ENCODE results near the gene GSTA4. TPM values are rescaled to one million over a fixed set of nuclear protein-coding genes. Genes with fewer than 3 reads are reported as not detected.

Gene GSTA4
- total and polyA plus RNA-seq, 10 donors = 8.5 to 23.3 (median 15.0) TPM

DNA sequence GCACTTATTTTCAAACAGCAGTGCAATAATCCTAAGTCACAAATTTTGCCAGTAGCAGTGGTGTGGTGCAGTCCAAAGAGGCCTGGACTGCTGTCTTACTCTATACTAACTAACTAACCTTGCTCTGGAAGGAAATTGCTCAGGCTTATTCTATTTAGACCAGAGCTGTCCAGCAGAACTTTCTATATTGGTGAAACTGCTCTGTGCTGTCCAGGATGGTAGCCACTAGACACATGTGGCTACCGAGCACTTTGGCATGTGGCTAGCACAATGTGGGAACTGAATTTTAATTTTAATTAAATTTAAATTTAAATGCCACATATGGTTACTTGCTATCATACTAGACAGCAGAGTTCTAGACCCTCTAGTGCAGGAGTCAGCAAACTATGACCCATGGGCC lies 43.1 kb upstream of the GSTA4 start:
- WGBS, 5 donors = 43 to 97% (median 54%) methylated on average over 1 of the region's 1 CpG
- DNase-seq = no peak
- no peak overlapping the region for H3K27ac ChIP-seq
- no peak overlapping the region for H3K4me3 ChIP-seq
- no peaks in the 10 kb centered on the region for H3K27me3 ChIP-seq (replicated peaks in 1 of 7)
- intact Hi-C loops (cut with DNase I; ENCODE audit: low total_unique reads) = no loop called here
- H3K9me3 ChIP-seq = no peaks in the 10 kb centered on the region
- H3K4me1 ChIP-seq = peaks cover 0 to 5% (median 0%) of the 10 kb centered on the region in 6 donors
- H3K36me3 ChIP-seq = peaks cover 0 to 85% (median 36%) of the 10 kb centered on the region in 6 donors
- TF ChIP-seq POLR2AphosphoS5 (IDR thresholded peaks at IDR 0.05) = no peak
- TF ChIP-seq, protein P1, sequence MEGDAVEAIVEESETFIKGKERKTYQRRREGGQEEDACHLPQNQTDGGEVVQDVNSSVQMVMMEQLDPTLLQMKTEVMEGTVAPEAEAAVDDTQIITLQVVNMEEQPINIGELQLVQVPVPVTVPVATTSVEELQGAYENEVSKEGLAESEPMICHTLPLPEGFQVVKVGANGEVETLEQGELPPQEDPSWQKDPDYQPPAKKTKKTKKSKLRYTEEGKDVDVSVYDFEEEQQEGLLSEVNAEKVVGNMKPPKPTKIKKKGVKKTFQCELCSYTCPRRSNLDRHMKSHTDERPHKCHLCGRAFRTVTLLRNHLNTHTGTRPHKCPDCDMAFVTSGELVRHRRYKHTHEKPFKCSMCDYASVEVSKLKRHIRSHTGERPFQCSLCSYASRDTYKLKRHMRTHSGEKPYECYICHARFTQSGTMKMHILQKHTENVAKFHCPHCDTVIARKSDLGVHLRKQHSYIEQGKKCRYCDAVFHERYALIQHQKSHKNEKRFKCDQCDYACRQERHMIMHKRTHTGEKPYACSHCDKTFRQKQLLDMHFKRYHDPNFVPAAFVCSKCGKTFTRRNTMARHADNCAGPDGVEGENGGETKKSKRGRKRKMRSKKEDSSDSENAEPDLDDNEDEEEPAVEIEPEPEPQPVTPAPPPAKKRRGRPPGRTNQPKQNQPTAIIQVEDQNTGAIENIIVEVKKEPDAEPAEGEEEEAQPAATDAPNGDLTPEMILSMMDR (IDR thresholded peaks at IDR 0.05 in 8 of 11, conservative IDR thresholded peaks at IDR 0.05 in 3 of 11) = no peak
- TF ChIP-seq POLR2A (IDR thresholded peaks at IDR 0.05) = no peak

DNA sequence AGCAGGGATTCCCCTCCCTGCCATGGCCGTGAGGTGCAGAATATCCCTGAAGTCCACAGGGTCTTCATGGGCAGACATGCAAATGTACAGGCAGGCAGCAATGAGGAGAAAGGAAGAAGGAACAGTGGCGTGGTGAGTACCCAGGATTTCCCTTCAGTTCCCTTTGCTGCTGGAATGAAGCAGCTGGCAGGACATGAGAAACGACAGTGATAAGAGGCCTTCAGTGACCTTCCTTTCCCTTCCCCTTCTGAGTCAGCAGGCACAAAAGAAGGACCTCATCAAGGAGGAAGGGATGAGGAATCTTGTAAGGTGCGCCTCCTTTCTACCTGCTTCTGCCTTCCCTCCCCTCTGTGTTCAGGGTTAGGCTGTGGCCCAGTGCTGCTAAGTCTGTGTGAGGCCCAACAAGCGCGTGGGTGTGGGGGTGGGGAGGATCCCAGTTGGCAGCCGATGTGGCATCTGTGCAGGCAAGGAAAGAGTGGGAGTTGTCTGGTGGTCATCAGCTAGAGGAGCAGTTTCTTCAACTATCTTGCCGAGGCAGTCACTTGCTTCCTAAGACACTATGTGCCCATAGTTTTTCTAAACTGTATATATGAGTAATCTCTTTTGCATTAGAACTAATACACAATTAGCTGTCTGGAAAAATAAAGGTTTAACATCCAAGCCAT lies 40.6 kb upstream of the GSTA4 start:
- Histone ChIP-seq H3K27me3 (replicated peaks in 1 of 7) (no peaks in the 10 kb centered on the region), H3K4me1 (peaks cover 0 to 5% (median 0%) of the 10 kb centered on the region in 6 donors), H3K27ac (no peak overlapping the region), H3K9me3 (no peaks in the 10 kb centered on the region), H3K36me3 (peaks cover 0 to 100% (median 40%) of the 10 kb centered on the region in 6 donors), H3K4me3 (no peak overlapping the region)
- intact Hi-C loops (cut with DNase I; ENCODE audit: low total_unique reads) = no loop called here
- TF ChIP-seq, protein P1 (IDR thresholded peaks at IDR 0.05 in 8 of 11, conservative IDR thresholded peaks at IDR 0.05 in 3 of 11) = no peak
- TF ChIP-seq POLR2A (IDR thresholded peaks at IDR 0.05) = no peak
- TF ChIP-seq POLR2AphosphoS5 (IDR thresholded peaks at IDR 0.05) = no peak
- DNase-seq = no peak
- 70 to 81% (median 78%) methylated on average over 8 of the region's 8 CpGs for WGBS, 5 donors

DNA sequence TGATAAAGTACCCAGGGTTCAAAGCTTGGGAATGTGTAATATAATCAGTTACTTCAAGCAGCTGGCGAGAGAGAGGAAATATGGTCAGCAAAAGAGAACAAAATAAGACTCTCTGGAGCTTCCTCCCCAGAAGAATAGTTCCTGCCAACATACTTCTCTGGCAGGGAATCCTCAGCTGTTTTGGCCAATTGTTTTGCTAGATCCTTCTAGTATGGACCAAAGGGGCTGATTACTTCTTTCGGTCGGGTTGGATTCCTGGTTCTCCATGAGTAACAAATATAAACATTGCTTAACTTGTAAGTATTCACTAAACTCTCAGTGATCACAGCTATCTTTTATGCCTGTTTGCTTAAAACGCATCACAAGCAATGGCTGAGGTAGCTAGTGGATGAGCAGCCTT lies 38.7 kb upstream of the GSTA4 start:
- H3K4me3 ChIP-seq = no peak overlapping the region
- TF ChIP-seq POLR2A (IDR thresholded peaks at IDR 0.05) = no peak
- TF ChIP-seq, protein P1 (IDR thresholded peaks at IDR 0.05 in 8 of 11, conservative IDR thresholded peaks at IDR 0.05 in 3 of 11) = no peak
- no peak for TF ChIP-seq POLR2AphosphoS5 (IDR thresholded peaks at IDR 0.05)
- WGBS, 5 donors = 64 to 85% (median 73%) methylated on average over 4 of the region's 4 CpGs
- no peaks in the 10 kb centered on the region for H3K9me3 ChIP-seq
- DNase-seq = no peak
- intact Hi-C loops (cut with DNase I; ENCODE audit: low total_unique reads) = no loop called here
- peaks cover 0 to 5% (median 0%) of the 10 kb centered on the region in 6 donors for H3K4me1 ChIP-seq
- H3K27me3 ChIP-seq (replicated peaks in 1 of 7) = no peaks in the 10 kb centered on the region
- no peak overlapping the region for H3K27ac ChIP-seq
- peaks cover 0 to 100% (median 33%) of the 10 kb centered on the region in 6 donors for H3K36me3 ChIP-seq

DNA sequence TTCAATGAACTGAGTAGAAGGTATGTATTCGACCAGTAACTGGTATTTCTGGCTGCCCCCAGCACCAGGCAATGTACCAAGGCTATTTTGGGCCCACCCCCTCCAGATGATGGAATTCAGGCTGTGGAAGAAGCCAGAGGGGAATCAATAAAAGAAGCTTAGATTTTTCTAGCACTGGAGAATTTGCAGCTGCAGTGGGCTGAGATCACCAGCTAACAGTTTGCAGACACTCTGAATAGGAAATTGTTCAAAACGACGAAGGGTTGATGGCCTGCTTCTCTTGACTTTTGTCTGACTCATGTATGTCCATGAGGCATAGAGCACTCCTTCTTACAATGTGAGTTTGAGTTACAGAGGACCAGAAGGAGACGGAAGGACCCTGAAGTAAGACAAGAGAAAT lies 37.8 kb upstream of the GSTA4 start:
- Histone ChIP-seq H3K4me1 (peaks cover 0 to 5% (median 0%) of the 10 kb centered on the region in 6 donors), H3K27me3 (replicated peaks in 1 of 7) (no peaks in the 10 kb centered on the region), H3K36me3 (peaks cover 0 to 100% (median 31%) of the 10 kb centered on the region in 6 donors), H3K4me3 (no peak overlapping the region), H3K9me3 (no peaks in the 10 kb centered on the region), H3K27ac (no peak overlapping the region)
- TF ChIP-seq, protein P1 (IDR thresholded peaks at IDR 0.05 in 8 of 11, conservative IDR thresholded peaks at IDR 0.05 in 3 of 11) = no peak
- no peak for TF ChIP-seq POLR2A (IDR thresholded peaks at IDR 0.05)
- no peak for TF ChIP-seq POLR2AphosphoS5 (IDR thresholded peaks at IDR 0.05)
- WGBS, 5 donors = 89 to 94% (median 91%) methylated on average over 4 of the region's 4 CpGs
- intact Hi-C loops (cut with DNase I; ENCODE audit: low total_unique reads) = no loop called here
- no peak for DNase-seq

Measured in spleen (tissue), 11 donors.